ENCODE measurements around the gene IFFO2. TPM values are rescaled to one million over a fixed set of nuclear protein-coding genes. Genes with fewer than 3 reads are reported as not detected.

Gene IFFO2
- total and polyA plus RNA-seq, 2 experiments from 2014 or later = 0.71 to 7.5 TPM

GRCh38 chr1:18920931-18921330 lies 35.5 kb downstream of the IFFO2 start:
- Mint-ChIP-seq H3K27ac (no peak overlapping the region), H3K4me1 (peaks cover 16% of the 10 kb centered on the region), H3K27me3 (ENCODE audit: insufficient read depth, low read depth, poor library complexity) (peaks cover 4% of the 10 kb centered on the region), H3K4me3 (no peak overlapping the region), H3K9me3 (peaks cover 3% of the 10 kb centered on the region; the same call in 2 of the 3 replicates), H3K36me3 (ENCODE audit: low read depth) (peaks cover 2% of the 10 kb centered on the region; the same call in 1 of the 3 replicates)
- ATAC-seq (no peak), DNase-seq (ENCODE audit: low spot score) (no peak)
- H3K27ac ChIP-seq (ENCODE audit: low read depth) = no peak overlapping the region
- no peaks in the 10 kb centered on the region for H3K27me3 ChIP-seq (ENCODE audit: insufficient read depth)
- H4K20me1 ChIP-seq (replicated peaks; ENCODE audit: insufficient read depth) = no peaks in the 10 kb centered on the region; the same call in 1 of the 2 replicates
- H3K36me3 ChIP-seq (ENCODE audit: insufficient read depth) = no peaks in the 10 kb centered on the region
- no peaks in the 10 kb centered on the region; the same call in 1 of the 2 replicates for H3K4me1 ChIP-seq (ENCODE audit: insufficient read depth)
- no peak overlapping the region for H3K4me2 ChIP-seq
- no peak overlapping the region for H2AFZ ChIP-seq
- H3F3A ChIP-seq (replicated peaks; ENCODE audit: low read depth) = no peaks in the 10 kb centered on the region
- no peak for TF ChIP-seq EZH2 (IDR thresholded peaks at IDR 0.05; ENCODE audit: low read depth, unreplicated experiment)
- no peak for TF ChIP-seq STAT1 (IDR thresholded peaks at IDR 0.05; ENCODE audit: unreplicated experiment)
- TF ChIP-seq, protein P1, sequence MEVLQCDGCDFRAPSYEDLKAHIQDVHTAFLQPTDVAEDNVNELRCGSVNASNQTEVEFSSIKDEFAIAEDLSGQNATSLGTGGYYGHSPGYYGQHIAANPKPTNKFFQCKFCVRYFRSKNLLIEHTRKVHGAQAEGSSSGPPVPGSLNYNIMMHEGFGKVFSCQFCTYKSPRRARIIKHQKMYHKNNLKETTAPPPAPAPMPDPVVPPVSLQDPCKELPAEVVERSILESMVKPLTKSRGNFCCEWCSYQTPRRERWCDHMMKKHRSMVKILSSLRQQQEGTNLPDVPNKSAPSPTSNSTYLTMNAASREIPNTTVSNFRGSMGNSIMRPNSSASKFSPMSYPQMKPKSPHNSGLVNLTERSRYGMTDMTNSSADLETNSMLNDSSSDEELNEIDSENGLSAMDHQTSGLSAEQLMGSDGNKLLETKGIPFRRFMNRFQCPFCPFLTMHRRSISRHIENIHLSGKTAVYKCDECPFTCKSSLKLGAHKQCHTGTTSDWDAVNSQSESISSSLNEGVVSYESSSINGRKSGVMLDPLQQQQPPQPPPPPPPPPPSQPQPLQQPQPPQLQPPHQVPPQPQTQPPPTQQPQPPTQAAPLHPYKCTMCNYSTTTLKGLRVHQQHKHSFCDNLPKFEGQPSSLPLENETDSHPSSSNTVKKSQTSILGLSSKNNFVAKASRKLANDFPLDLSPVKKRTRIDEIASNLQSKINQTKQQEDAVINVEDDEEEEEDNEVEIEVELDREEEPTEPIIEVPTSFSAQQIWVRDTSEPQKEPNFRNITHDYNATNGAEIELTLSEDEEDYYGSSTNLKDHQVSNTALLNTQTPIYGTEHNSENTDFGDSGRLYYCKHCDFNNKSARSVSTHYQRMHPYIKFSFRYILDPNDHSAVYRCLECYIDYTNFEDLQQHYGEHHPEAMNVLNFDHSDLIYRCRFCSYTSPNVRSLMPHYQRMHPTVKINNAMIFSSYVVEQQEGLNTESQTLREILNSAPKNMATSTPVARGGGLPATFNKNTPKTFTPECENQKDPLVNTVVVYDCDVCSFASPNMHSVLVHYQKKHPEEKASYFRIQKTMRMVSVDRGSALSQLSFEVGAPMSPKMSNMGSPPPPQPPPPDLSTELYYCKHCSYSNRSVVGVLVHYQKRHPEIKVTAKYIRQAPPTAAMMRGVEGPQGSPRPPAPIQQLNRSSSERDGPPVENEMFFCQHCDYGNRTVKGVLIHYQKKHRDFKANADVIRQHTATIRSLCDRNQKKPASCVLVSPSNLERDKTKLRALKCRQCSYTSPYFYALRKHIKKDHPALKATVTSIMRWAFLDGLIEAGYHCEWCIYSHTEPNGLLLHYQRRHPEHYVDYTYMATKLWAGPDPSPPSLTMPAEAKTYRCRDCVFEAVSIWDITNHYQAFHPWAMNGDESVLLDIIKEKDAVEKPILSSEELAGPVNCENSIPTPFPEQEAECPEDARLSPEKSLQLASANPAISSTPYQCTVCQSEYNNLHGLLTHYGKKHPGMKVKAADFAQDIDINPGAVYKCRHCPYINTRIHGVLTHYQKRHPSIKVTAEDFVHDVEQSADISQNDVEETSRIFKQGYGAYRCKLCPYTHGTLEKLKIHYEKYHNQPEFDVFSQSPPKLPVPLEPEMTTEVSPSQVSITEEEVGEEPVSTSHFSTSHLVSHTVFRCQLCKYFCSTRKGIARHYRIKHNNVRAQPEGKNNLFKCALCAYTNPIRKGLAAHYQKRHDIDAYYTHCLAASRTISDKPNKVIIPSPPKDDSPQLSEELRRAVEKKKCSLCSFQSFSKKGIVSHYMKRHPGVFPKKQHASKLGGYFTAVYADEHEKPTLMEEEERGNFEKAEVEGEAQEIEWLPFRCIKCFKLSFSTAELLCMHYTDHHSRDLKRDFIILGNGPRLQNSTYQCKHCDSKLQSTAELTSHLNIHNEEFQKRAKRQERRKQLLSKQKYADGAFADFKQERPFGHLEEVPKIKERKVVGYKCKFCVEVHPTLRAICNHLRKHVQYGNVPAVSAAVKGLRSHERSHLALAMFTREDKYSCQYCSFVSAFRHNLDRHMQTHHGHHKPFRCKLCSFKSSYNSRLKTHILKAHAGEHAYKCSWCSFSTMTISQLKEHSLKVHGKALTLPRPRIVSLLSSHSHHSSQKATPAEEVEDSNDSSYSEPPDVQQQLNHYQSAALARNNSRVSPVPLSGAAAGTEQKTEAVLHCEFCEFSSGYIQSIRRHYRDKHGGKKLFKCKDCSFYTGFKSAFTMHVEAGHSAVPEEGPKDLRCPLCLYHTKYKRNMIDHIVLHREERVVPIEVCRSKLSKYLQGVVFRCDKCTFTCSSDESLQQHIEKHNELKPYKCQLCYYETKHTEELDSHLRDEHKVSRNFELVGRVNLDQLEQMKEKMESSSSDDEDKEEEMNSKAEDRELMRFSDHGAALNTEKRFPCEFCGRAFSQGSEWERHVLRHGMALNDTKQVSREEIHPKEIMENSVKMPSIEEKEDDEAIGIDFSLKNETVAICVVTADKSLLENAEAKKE (CRISPR knock-in tag; IDR thresholded peaks at IDR 0.05) = no peak
- TF ChIP-seq POLR2AphosphoS5 (IDR thresholded peaks at IDR 0.05; ENCODE audit: low read depth) = no peak
- TF ChIP-seq ZNF331 (CRISPR knock-in tag; IDR thresholded peaks at IDR 0.05; ENCODE audit: low read depth) = no peak
- no peak for TF ChIP-seq CREB1 (CRISPR knock-in tag; IDR thresholded peaks at IDR 0.05; ENCODE audit: low read depth)
- H3K9me2 ChIP-seq (ENCODE audit: insufficient read depth) = no peaks in the 10 kb centered on the region
- H3K4me3 ChIP-seq = no peak overlapping the region
- H3K79me2 ChIP-seq (replicated peaks; ENCODE audit: insufficient read depth) = no peaks in the 10 kb centered on the region

- no peak overlapping the region for H2AFZ ChIP-seq
- H3K4me1 Mint-ChIP-seq = peaks cover 16% of the 10 kb centered on the region
- H3K79me2 ChIP-seq (replicated peaks; ENCODE audit: insufficient read depth) = no peaks in the 10 kb centered on the region
- ATAC-seq (no peak), DNase-seq (ENCODE audit: low spot score) (no peak)
- H3K4me3 ChIP-seq = no peak overlapping the region
- H3K27me3 ChIP-seq (ENCODE audit: insufficient read depth) = no peaks in the 10 kb centered on the region
- H3K27me3 Mint-ChIP-seq (ENCODE audit: insufficient read depth, low read depth, poor library complexity) = peaks cover 3% of the 10 kb centered on the region
- H3K9me3 Mint-ChIP-seq = no peaks in the 10 kb centered on the region
- no peak overlapping the region; the same call in 2 of the 3 replicates for H3K4me3 Mint-ChIP-seq
- H3F3A ChIP-seq (replicated peaks; ENCODE audit: low read depth) = no peaks in the 10 kb centered on the region
- H3K36me3 ChIP-seq (ENCODE audit: insufficient read depth) = no peaks in the 10 kb centered on the region
- no peak overlapping the region for H3K27ac Mint-ChIP-seq
- H4K20me1 ChIP-seq (replicated peaks; ENCODE audit: insufficient read depth) = no peaks in the 10 kb centered on the region; the same call in 1 of the 2 replicates
- no peak overlapping the region for H3K4me2 ChIP-seq
- H3K4me1 ChIP-seq (ENCODE audit: insufficient read depth) = no peaks in the 10 kb centered on the region; the same call in 1 of the 2 replicates
- no peaks in the 10 kb centered on the region for H3K9me2 ChIP-seq (ENCODE audit: insufficient read depth)
- H3K36me3 Mint-ChIP-seq (ENCODE audit: low read depth) = no peaks in the 10 kb centered on the region
- H3K27ac ChIP-seq (ENCODE audit: low read depth) = no peak overlapping the region
- TF ChIP-seq, protein P1 (CRISPR knock-in tag; IDR thresholded peaks at IDR 0.05) = no peak
Observed at GRCh38 chr1:18919956-18920355, 36.5 kb downstream of the IFFO2 start.
